ENCODE data around the gene MAVS.

The MAVS gene

DNA sequence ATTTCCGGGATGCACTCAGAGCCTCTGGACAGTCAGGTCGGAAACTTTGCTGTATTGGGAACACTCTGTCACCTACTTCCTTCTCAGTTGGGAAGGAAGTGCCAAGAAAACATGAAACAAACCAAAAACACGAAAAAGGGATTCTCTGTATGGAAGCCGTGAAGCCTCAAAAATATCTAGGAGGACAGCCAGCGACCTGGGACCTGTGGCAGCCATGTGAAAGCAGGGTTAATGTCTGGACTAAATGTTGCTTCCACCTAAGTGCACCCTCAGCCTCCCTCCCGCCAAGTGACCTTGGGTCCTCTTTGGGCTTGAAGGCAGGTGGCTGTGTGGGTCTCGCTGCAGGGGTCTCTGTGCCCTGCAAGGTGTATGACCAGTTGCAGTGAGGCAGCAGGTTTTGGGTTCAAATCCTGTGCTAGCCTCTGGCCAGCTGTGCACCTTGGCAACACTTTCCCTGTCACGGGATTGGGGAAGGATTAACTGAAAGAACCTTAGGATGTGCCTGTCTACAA, 851 bp downstream of the MAVS start:
- in situ Hi-C loops (cut with HindIII; ENCODE audit: low sequenced_read_pairs) = no loop called here

- in situ Hi-C loops (cut with HindIII; ENCODE audit: low sequenced_read_pairs) = no loop called here
Measured at GRCh38 chr20:3848565-3848964, 1.9 kb downstream of the MAVS start.

DNA sequence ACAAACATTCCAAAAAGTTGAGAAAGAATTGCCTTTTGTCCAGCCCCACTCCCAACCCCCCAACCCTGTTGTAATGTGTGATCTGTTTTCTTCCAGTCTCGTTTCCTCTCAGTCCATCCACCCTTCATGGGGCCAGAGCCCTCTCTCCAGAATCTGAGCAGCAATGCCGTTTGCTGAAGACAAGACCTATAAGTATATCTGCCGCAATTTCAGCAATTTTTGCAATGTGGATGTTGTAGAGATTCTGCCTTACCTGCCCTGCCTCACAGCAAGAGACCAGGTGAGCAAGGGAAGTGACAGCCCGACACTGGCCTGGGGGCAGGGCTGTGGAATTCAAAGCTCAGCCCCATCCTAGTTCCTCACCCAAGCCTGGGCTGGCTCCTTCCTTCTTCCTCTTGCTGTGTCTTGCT, 7.8 kb downstream of the MAVS start:
- in situ Hi-C loops (cut with HindIII; ENCODE audit: low sequenced_read_pairs) = no loop called here

- in situ Hi-C loops (cut with HindIII; ENCODE audit: low sequenced_read_pairs) = no loop called here
Measured at GRCh38 chr20:3857405-3857804, 10.8 kb downstream of the MAVS start.

- in situ Hi-C loops (cut with HindIII; ENCODE audit: low sequenced_read_pairs) = no loop called here
Measured at GRCh38 chr20:3858689-3859088, 12.1 kb downstream of the MAVS start.

GRCh38 chr20:3861191-3861590, 14.6 kb downstream of the MAVS start:
- in situ Hi-C loops (cut with HindIII; ENCODE audit: low sequenced_read_pairs) = no loop called here

- in situ Hi-C loops (cut with HindIII; ENCODE audit: low sequenced_read_pairs) = no loop called here
Measured at GRCh38 chr20:3862333-3862732, 15.7 kb downstream of the MAVS start.

DNA sequence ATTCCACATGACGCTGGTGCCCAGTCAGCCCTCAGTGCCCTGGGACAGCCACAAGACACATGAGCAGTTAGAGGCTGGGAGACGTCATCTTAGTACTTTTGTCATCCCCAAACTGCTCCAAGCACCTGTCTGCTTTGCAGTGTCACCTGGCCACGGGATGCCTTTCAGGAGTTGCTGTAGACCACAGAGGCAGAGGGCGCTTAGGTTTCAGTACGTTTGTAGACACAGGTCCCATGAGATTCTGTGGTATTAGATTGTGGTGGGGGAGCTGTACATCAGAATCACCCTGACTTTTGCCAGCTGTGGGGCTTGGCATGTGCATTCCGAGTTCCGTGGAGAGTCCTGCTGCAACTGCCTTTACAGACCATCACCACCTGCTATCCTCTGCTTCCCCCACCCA, 16.7 kb downstream of the MAVS start:
- in situ Hi-C loops (cut with HindIII; ENCODE audit: low sequenced_read_pairs) = no loop called here

- in situ Hi-C loops (cut with HindIII; ENCODE audit: low sequenced_read_pairs) = no loop called here
Measured at GRCh38 chr20:3864518-3864917, 17.9 kb downstream of the MAVS start.

- in situ Hi-C loops (cut with HindIII; ENCODE audit: low sequenced_read_pairs) = no loop called here
Measured at GRCh38 chr20:3865152-3865886, 18.7 kb downstream of the MAVS start.

GRCh38 chr20:3865887-3866407, 19.3 kb downstream of the MAVS start:
- in situ Hi-C loops (cut with HindIII; ENCODE audit: low sequenced_read_pairs) = no loop called here

DNA sequence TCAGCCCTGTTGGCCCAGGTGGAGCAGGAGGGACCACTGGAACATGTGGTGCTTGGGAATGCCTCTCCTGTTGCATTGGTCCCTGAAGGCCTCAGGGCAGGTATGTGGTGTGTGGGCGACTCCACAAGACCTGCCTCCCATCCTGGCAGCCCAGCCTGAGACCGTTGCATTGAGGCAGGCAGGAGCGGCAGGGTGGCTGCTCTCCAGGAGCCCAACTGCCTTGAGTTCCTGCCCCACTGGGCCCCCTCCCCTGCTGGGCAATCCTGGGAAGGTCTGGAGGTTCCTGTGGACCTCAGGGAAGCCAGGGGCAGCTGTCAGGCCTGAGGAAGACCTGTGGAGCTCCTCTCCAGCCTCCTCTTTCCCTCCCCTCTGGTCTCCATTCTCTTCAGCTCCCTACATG, 19.8 kb downstream of the MAVS start:
- in situ Hi-C loops (cut with HindIII; ENCODE audit: low sequenced_read_pairs) = no loop called here

- in situ Hi-C loops (cut with HindIII; ENCODE audit: low sequenced_read_pairs) = no loop called here
Measured at GRCh38 chr20:3867802-3868201, 21.2 kb downstream of the MAVS start.

DNA sequence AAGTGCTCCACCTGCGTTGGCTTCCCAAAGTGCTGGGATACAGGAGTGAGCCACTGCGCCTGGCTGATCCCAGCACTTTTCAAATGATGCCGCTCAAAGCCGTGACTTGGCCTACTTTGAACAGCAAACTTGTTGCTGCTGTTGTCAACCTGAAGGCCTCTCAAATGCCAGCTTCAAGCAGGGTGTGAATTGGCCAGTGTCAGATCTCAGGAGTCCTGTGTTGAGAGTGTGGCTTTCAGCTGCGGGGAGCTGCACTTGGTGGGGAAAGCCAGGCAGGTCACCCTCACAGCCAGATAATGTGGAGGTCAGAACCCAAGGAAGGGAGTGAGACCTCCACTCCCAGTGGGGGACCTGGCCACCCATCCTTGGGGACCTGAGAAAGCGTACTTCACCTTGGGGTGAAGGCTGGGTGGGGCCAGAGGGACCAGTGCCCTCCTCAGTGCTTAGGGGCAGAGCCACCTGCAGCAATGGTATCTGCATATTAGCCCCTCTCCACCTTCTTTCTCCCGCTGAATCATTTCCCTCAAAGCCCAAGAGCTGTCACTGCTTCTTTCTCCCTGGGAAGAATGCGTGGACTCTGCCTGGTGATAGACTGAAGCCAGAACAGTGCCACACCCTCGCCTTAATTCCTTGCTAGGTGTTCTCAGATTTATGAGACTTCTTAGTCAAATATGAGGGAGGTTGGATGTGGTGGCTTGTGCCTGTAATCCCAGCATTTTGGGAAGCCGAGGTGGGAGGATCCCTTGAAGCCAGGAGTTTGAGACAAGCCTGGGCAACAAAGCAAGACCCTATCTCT, 23.4 kb downstream of the MAVS start:
- in situ Hi-C loops (cut with HindIII; ENCODE audit: low sequenced_read_pairs) = no loop called here

DNA sequence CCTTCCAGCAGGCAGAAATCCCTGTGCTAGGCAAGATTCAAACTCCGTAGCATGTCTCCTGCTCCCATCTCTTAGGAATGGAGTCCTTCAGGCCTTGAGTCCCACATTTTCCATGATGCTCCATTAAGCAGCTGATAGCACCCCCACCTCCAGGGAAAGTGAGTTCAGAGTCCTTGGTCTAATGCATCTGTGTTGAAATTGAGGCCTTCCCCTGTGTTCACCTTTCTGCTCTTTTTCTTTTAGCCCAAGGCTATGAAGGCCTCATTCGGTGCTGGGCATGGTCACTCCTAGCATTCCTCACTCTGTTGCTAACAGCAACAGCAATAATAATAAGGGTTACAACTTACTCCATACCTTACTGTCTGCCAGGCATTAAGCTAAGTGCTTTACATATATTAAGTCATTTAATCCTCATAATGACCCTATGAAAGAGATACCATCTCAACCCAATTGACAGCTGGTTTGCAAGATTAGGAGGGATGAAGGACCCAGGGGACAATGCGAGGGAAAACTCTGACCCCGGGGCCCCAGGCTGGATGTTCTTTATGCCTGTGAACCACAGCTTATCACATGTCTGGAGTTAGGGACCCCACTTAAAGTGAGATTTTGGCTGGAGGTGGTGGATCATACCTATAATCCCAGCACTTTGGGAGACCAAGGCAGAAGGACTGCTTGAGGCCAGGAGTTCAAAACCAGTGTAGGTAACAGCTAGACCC, 25.1 kb downstream of the MAVS start:
- in situ Hi-C loops (cut with HindIII; ENCODE audit: low sequenced_read_pairs) = no loop called here

GRCh38 chr20:3873507-3873906, 26.9 kb downstream of the MAVS start:
- in situ Hi-C loops (cut with HindIII; ENCODE audit: low sequenced_read_pairs) = no loop called here

GRCh38 chr20:3874194-3874844, 27.7 kb downstream of the MAVS start:
- in situ Hi-C loops (cut with HindIII; ENCODE audit: low sequenced_read_pairs) = no loop called here

GRCh38 chr20:3875378-3875974, 28.8 kb downstream of the MAVS start:
- in situ Hi-C loops (cut with HindIII; ENCODE audit: low sequenced_read_pairs) = no loop called here

GRCh38 chr20:3876000-3876399, 29.4 kb downstream of the MAVS start:
- in situ Hi-C loops (cut with HindIII; ENCODE audit: low sequenced_read_pairs) = no loop called here

- in situ Hi-C loops (cut with HindIII; ENCODE audit: low sequenced_read_pairs) = no loop called here
Measured at GRCh38 chr20:3876676-3877075, 30.0 kb downstream of the MAVS start.
